Panc1 (cell line): Measurements from ENCODE around the gene CYB5RL. TPM values are rescaled to one million over a fixed set of nuclear protein-coding genes. Genes with fewer than 3 reads are reported as not detected.

Experiments
- ATAC-seq: fragments of 200-7000 bp; cut with Tn5 transposase; 2 replicates; pipeline ENCODE4 v1.9.1; 2020; ENCODE audit warnings: mild to moderate bottlenecking, moderate library complexity
- BruUV-seq: library from RNA; stranded (reverse); fragments of 400-500 nt; replicated peaks from 2 replicates; lab custom pipeline; 2021; lab: Mats Ljungman, UMichigan
- CTCF ChIA-PET: fragments of 300-600 bp; sonication (Branson Sonifier 250); formaldehyde crosslinking; loops from one replicate; lab custom pipeline; 2022; ENCODE audit warnings: antibody characterized with exemption; lab: Charles Lee
- POLR2A ChIA-PET: fragments of 300-600 bp; sonication (Branson Sonifier 250); formaldehyde crosslinking; loops from one replicate; lab custom pipeline; 2022; ENCODE audit warnings: antibody characterized with exemption; lab: Charles Lee
- DNase-seq: peaks from one replicate; pipeline ENCODE4 v3.0.0-alpha.2; 2010; ENCODE audit warnings: low read depth, low spot score
- H3K27ac ChIP-seq: 2 replicates; pipeline ENCODE4 v1.5.1; 2011; ENCODE audit warnings: mild to moderate bottlenecking, low read length, inconsistent platforms
- H3K27me3 ChIP-seq: fragments of 200-500 bp; sonication (Bioruptor generic); 2 replicates; pipeline ENCODE4 v1.6.0; 2014; ENCODE audit warnings: low read length, inconsistent platforms; ENCODE audit not compliant: control insufficient read depth, insufficient read depth
- H3K36me3 ChIP-seq: fragments of 200-500 bp; sonication (Bioruptor generic); 2 replicates; pipeline ENCODE4 v1.5.1; 2014; ENCODE audit warnings: inconsistent platforms, mild to moderate bottlenecking, low read length, moderate library complexity; ENCODE audit not compliant: control insufficient read depth, insufficient read depth
- H3K4me1 ChIP-seq: 2 replicates; pipeline ENCODE4 v1.5.1; 2011; ENCODE audit warnings: inconsistent platforms, mild to moderate bottlenecking, low read length, moderate library complexity; ENCODE audit not compliant: control insufficient read depth, insufficient read depth
- H3K4me3 ChIP-seq, 2 experiments: 2 replicates each; pipeline ENCODE4 v1.5.1; 2011 to 2012; ENCODE audit warnings: low read depth in 2 of 2, low read length in 2 of 2, mild to moderate bottlenecking in 2 of 2, inconsistent platforms in 1 of 2, moderate library complexity in 1 of 2
- H3K9me3 ChIP-seq: fragments of 200-500 bp; sonication (Bioruptor generic); 2 replicates; pipeline ENCODE4 v1.5.1; 2014; ENCODE audit warnings: low read depth, mild to moderate bottlenecking, inconsistent platforms, low read length, moderate library complexity; ENCODE audit not compliant: control insufficient read depth, insufficient read depth
- CTCF ChIP-seq: fragments of 450-650 bp; IDR thresholded peaks from 2 replicates; pipeline ENCODE4 v1.5.1; 2017; ENCODE audit warnings: mild to moderate bottlenecking
- POLR2AphosphoS5 ChIP-seq: IDR thresholded peaks from 2 replicates; pipeline ENCODE4 v1.6.1; 2012; ENCODE audit warnings: mild to moderate bottlenecking, low read depth, low read length, moderate library complexity
- REST ChIP-seq, 2 experiments: IDR thresholded peaks; 2 replicates each; pipeline ENCODE4 v1.6.1; 2011 to 2012; ENCODE audit warnings: low read depth in 2 of 2, control low read depth in 1 of 2, low read length in 1 of 2, mild to moderate bottlenecking in 1 of 2, moderate library complexity in 1 of 2; ENCODE audit not compliant: insufficient read depth in 1 of 2
- SIN3A ChIP-seq: IDR thresholded peaks from 2 replicates; pipeline ENCODE4 v1.6.1; 2012; ENCODE audit warnings: low read depth, mild to moderate bottlenecking, low read length, moderate library complexity, borderline replicate concordance; ENCODE audit not compliant: insufficient read depth
- TCF7L2 ChIP-seq: IDR thresholded peaks from 2 replicates; pipeline ENCODE4 v1.6.1; 2011; ENCODE audit warnings: mild to moderate bottlenecking, low read depth, low read length, inconsistent platforms
- in situ Hi-C: cut with HindIII; loops from 2 replicates; pipeline ENCODE4 v1.10.0; 2016; ENCODE audit warnings: low sequenced_read_pairs, low pct_unique_long_range_greater_than_20kb
- intact Hi-C: fragments of 100-400 bp; cut with micrococcal nuclease; formaldehyde crosslinking; loops from one replicate; pipeline ENCODE4 v1.10.0; 2022; ENCODE audit not compliant: unreplicated experiment
- total RNA-seq: library from RNA; stranded (reverse); gene quantifications from one replicate; pipeline ENCODE4 v1.2.1, GENCODE V29; 2021; ENCODE audit not compliant: unreplicated experiment

CYB5RL gene
- total RNA-seq, 1 experiment from 2014 or later, result 19.4 TPM

GRCh38 chr1:54241364-54241763 is 41.5 kb upstream of the CYB5RL start:
- no peaks in the 10 kb centered on the region for H3K36me3 ChIP-seq
- no peaks in the 10 kb centered on the region for H3K9me3 ChIP-seq
- H3K27ac ChIP-seq, result no peak overlapping the region
- ChIA-PET POLR2A (no interaction called here), CTCF (no interaction called here)
- in situ Hi-C loops (no loop called here), intact Hi-C loops (no loop called here)
- H3K27me3 ChIP-seq, result no peaks in the 10 kb centered on the region
- TF ChIP-seq SIN3A, result no peak
- no peak for TF ChIP-seq REST (IDR thresholded peaks at IDR 0.05; ENCODE audit: insufficient read depth in 1 of 2, low read depth in 2 of 2, low read length in 1 of 2)
- TF ChIP-seq CTCF, result no peak
- TF ChIP-seq POLR2AphosphoS5, result no peak
- no peak for TF ChIP-seq TCF7L2
- no peaks in the 10 kb centered on the region for H3K4me1 ChIP-seq
- ATAC-seq (no peak), DNase-seq (no peak)
- no TSS peak for BruUV-seq
- no peak overlapping the region for H3K4me3 ChIP-seq

- ChIA-PET POLR2A (no interaction called here), CTCF (no interaction called here)
- intact Hi-C loops (no loop called here), in situ Hi-C loops (no loop called here)
- Histone ChIP-seq H3K4me1 (no peaks in the 10 kb centered on the region), H3K36me3 (no peaks in the 10 kb centered on the region), H3K27ac (no peak overlapping the region), H3K27me3 (no peaks in the 10 kb centered on the region), H3K9me3 (no peaks in the 10 kb centered on the region), H3K4me3 (no peak overlapping the region)
- DNase-seq, result no peak
- no peak for ATAC-seq
- BruUV-seq, result no TSS peak
- TF ChIP-seq TCF7L2 (no peak), CTCF (no peak), POLR2AphosphoS5 (no peak), SIN3A (no peak), REST (IDR thresholded peaks at IDR 0.05; ENCODE audit: insufficient read depth in 1 of 2, low read depth in 2 of 2, low read length in 1 of 2) (no peak)
These were observed 41.0 kb upstream of the CYB5RL start for GRCh38 chr1:54240741-54241335.
